ENCODE results near the gene PRKCE.
"Not testable (repeated sequence)": the region's sequence is repeated elsewhere in the genome, so short reads cannot be mapped to it uniquely, and the experiment has no call there.

PRKCE gene

GRCh38 chr2:45909677-45910191, 258.3 kb downstream of the PRKCE start:
- DNase-seq (ENCODE audit: low read depth in 2 of 2), result no peak

GRCh38 chr2:45910473-45911060, 259.1 kb downstream of the PRKCE start:
- DNase-seq (ENCODE audit: low read depth in 2 of 2), result no peak

GRCh38 chr2:45911538-45911937, 260.1 kb downstream of the PRKCE start:
- DNase-seq (ENCODE audit: low read depth in 2 of 2), result no peak

GRCh38 chr2:45912109-45912508, 260.6 kb downstream of the PRKCE start:
- DNase-seq (ENCODE audit: low read depth in 2 of 2), result no peak

- DNase-seq (ENCODE audit: low read depth in 2 of 2), result no peak
Observed at GRCh38 chr2:45913539-45913938, 262.1 kb downstream of the PRKCE start.

- DNase-seq (ENCODE audit: low read depth in 2 of 2), result no peak
Observed at GRCh38 chr2:45915523-45915922, 264.0 kb downstream of the PRKCE start.

- DNase-seq (ENCODE audit: low read depth in 2 of 2), result not testable (repeated sequence)
Observed at GRCh38 chr2:45917561-45918176, 266.2 kb downstream of the PRKCE start.

GRCh38 chr2:45918463-45919159, 267.1 kb downstream of the PRKCE start:
- no peak for DNase-seq (ENCODE audit: low read depth in 2 of 2)

GRCh38 chr2:45919160-45919650, 267.7 kb downstream of the PRKCE start:
- DNase-seq (ENCODE audit: low read depth in 2 of 2), result no peak

- no peak for DNase-seq (ENCODE audit: low read depth in 2 of 2)
Observed at GRCh38 chr2:45919711-45920111, 268.2 kb downstream of the PRKCE start.

- no peak for DNase-seq (ENCODE audit: low read depth in 2 of 2)
Observed at GRCh38 chr2:45921921-45922320, 270.4 kb downstream of the PRKCE start.

- no peak for DNase-seq (ENCODE audit: low read depth in 2 of 2)
Observed at GRCh38 chr2:45922577-45922988, 271.1 kb downstream of the PRKCE start.

GRCh38 chr2:45923701-45924100, 272.2 kb downstream of the PRKCE start:
- DNase-seq (ENCODE audit: low read depth in 2 of 2), result no peak

- no peak for DNase-seq (ENCODE audit: low read depth in 2 of 2)
Observed at GRCh38 chr2:45925026-45925425, 273.6 kb downstream of the PRKCE start.

- no peak for DNase-seq (ENCODE audit: low read depth in 2 of 2)
Observed at GRCh38 chr2:45925636-45926366, 274.3 kb downstream of the PRKCE start.

GRCh38 chr2:45928946-45929345, 277.5 kb downstream of the PRKCE start:
- no peak for DNase-seq (ENCODE audit: low read depth in 2 of 2)

GRCh38 chr2:45929674-45930395, 278.4 kb downstream of the PRKCE start:
- no peak for DNase-seq (ENCODE audit: low read depth in 2 of 2)

- no peak for DNase-seq (ENCODE audit: low read depth in 2 of 2)
Observed at GRCh38 chr2:45930396-45930792, 278.9 kb downstream of the PRKCE start.

- no peak for DNase-seq (ENCODE audit: low read depth in 2 of 2)
Observed at GRCh38 chr2:45932278-45932975, 281.0 kb downstream of the PRKCE start.

GRCh38 chr2:45935791-45936622, 284.5 kb downstream of the PRKCE start:
- DNase-seq (ENCODE audit: low read depth in 2 of 2), result peak; percentile 35 to 38
